ENCODE results near the gene HPGD.
"Not testable (repeated sequence)": the region's sequence is repeated elsewhere in the genome, so short reads cannot be mapped to it uniquely, and the experiment has no call there.

GRCh38 chr4:174488368-174488767 lies 33.9 kb downstream of the HPGD start:
- not testable (repeated sequence) for TF ChIP-seq CTCF (IDR thresholded peaks at IDR 0.05; ENCODE audit: low read length); EZH2 (IDR thresholded peaks at IDR 0.05; ENCODE audit: borderline replicate concordance, low read length)
